Liver (tissue), 9 donors: ENCODE measurements around the gene OR12D1. TPM values are rescaled to one million over a fixed set of nuclear protein-coding genes. Genes with fewer than 3 reads are reported as not detected.

Experiments used
- DNase-seq: peaks from one replicate; pipeline ENCODE4 v3.0.0-alpha.2; 2017; ENCODE audit warnings: low spot score
- H3K27ac ChIP-seq, 2 donors: one replicate each; pipeline ENCODE4 v1.7.0; 2013; ENCODE audit warnings: inconsistent platforms in 2 of 2, low read length in 2 of 2, control low read depth in 1 of 2, low read depth in 1 of 2, mild to moderate bottlenecking in 1 of 2
- H3K27me3 ChIP-seq, 4 donors: one replicate each; pipeline versions ENCODE4 v1.6.1 to v1.7.0; 2013; ENCODE audit warnings: low read length in 3 of 4, inconsistent platforms in 1 of 4, mild to moderate bottlenecking in 1 of 4, moderate library complexity in 1 of 4; ENCODE audit not compliant: control insufficient read depth in 4 of 4, insufficient read depth in 4 of 4
- H3K36me3 ChIP-seq, 4 donors: one replicate each; pipeline versions ENCODE4 v1.6.1 to v1.7.0; 2013; ENCODE audit warnings: low read length in 3 of 4, mild to moderate bottlenecking in 3 of 4, low read depth in 1 of 4, moderate library complexity in 1 of 4; ENCODE audit not compliant: control insufficient read depth in 4 of 4, insufficient read depth in 3 of 4
- H3K4me1 ChIP-seq, 4 donors: one replicate each; pipeline versions ENCODE4 v1.6.1 to v1.7.0; 2013; ENCODE audit warnings: low read length in 3 of 4, mild to moderate bottlenecking in 3 of 4, moderate library complexity in 1 of 4; ENCODE audit not compliant: control insufficient read depth in 4 of 4, insufficient read depth in 4 of 4
- H3K4me3 ChIP-seq, 3 donors: one replicate each; pipeline versions ENCODE4 v1.6.1 to v1.7.0; 2013; ENCODE audit warnings: low read length in 3 of 3, control low read depth in 1 of 3, low read depth in 1 of 3, mild to moderate bottlenecking in 1 of 3
- H3K9ac ChIP-seq, 2 donors: one replicate each; pipeline ENCODE4 v1.7.0; 2013; ENCODE audit warnings: low read length in 2 of 2, mild to moderate bottlenecking in 2 of 2, moderate library complexity in 2 of 2, control low read depth in 1 of 2, low read depth in 1 of 2
- H3K9me3 ChIP-seq, 4 donors: one replicate each; pipeline versions ENCODE4 v1.6.1 to v1.7.0; 2013; ENCODE audit warnings: low read length in 3 of 4; ENCODE audit not compliant: control insufficient read depth in 4 of 4
- ATF3 ChIP-seq: IDR thresholded peaks from 2 replicates; pipeline ENCODE4 v1.6.1; 2016; ENCODE audit warnings: antibody characterized with exemption
- CTCF ChIP-seq: fragments of 150-350 bp; IDR thresholded peaks from 2 replicates; pipeline ENCODE4 v1.5.1; 2017; ENCODE audit warnings: improper control_type of control experiment, low read depth, low read length; ENCODE audit not compliant: missing input control
- FOXA1 ChIP-seq: IDR thresholded peaks from 2 replicates; pipeline ENCODE4 v1.6.1; 2016; ENCODE audit warnings: antibody characterized with exemption
- FOXA2 ChIP-seq: IDR thresholded peaks from 2 replicates; pipeline ENCODE4 v1.6.1; 2016; ENCODE audit warnings: antibody characterized with exemption
- GABPA ChIP-seq, 2 donors: IDR thresholded peaks in 1 of 2; conservative IDR thresholded peaks in 1 of 2; 2 replicates each; pipeline ENCODE4 v1.6.1; 2016; ENCODE audit warnings: antibody characterized with exemption in 2 of 2, mild to moderate bottlenecking in 1 of 2, moderate library complexity in 1 of 2
- HNF4A ChIP-seq, 2 donors: conservative IDR thresholded peaks; 2 replicates each; pipeline ENCODE4 v1.6.1; 2016; ENCODE audit warnings: antibody characterized with exemption in 2 of 2, mild to moderate bottlenecking in 2 of 2
- HNF4G ChIP-seq: IDR thresholded peaks from 2 replicates; pipeline ENCODE4 v1.6.1; 2016; ENCODE audit warnings: antibody characterized with exemption
- JUND ChIP-seq, 2 donors: IDR thresholded peaks; 2 replicates each; pipeline ENCODE4 v1.6.1; 2016; ENCODE audit warnings: antibody characterized with exemption in 2 of 2
- NR2F2 ChIP-seq: IDR thresholded peaks from 2 replicates; pipeline ENCODE4 v1.6.1; 2016; ENCODE audit warnings: antibody characterized with exemption
- REST ChIP-seq: IDR thresholded peaks from 2 replicates; pipeline ENCODE4 v1.6.1; 2016; ENCODE audit warnings: antibody characterized with exemption, mild to moderate bottlenecking
- RXRA ChIP-seq, 2 donors: IDR thresholded peaks; 2 replicates each; pipeline ENCODE4 v1.6.1; 2017 to 2018; ENCODE audit warnings: antibody characterized with exemption in 2 of 2, mild to moderate bottlenecking in 1 of 2
- SP1 ChIP-seq: IDR thresholded peaks from 2 replicates; pipeline ENCODE4 v1.6.1; 2018; ENCODE audit warnings: antibody characterized with exemption, mild to moderate bottlenecking
- TAF1 ChIP-seq: conservative IDR thresholded peaks from 2 replicates; pipeline ENCODE4 v1.6.1; 2016; ENCODE audit warnings: antibody characterized with exemption, mild to moderate bottlenecking
- YY1 ChIP-seq: IDR thresholded peaks from 2 replicates; pipeline ENCODE4 v1.6.1; 2016; ENCODE audit warnings: antibody characterized with exemption, mild to moderate bottlenecking
- ZBTB33 ChIP-seq: IDR thresholded peaks from 2 replicates; pipeline ENCODE4 v1.6.1; 2016; ENCODE audit warnings: antibody characterized with exemption
- WGBS: extraction: QIAGEN DNeasy Blood & Tissue Kit; methylation state at CpG from one replicate; pipeline ENCODE4 v1.1.7; 2013; 5-methylcytosine and 5-hydroxymethylcytosine counted together
- polyA plus RNA-seq, 2 donors: library from polyadenylated mRNA; stranded (reverse) in 1 of 2; unstranded in 1 of 2; fragments of 200-250 nt in 1 of 2; fragments of >200 nt in 1 of 2; fragmentation: Nextera tagmentation in 1 of 2; extraction: Ambion mirVana in 1 of 2; gene quantifications; one replicate each; pipeline versions ENCODE4 v1.2.1 to v1.2.3, GENCODE V29; 2013 to 2015
- total RNA-seq, 2 donors: library from RNA; depleted of rRNA; stranded (reverse); fragments of >200 nt; gene quantifications; one replicate each; pipeline ENCODE4 v1.2.3, GENCODE V29; 2014
- donor health status: healthy.
- donor health status: healthy.
- donor health status: healthy.
- donor health status: healthy.
- donor health status: healthy.

The OR12D1 gene
- total and polyA plus RNA-seq, 4 donors = not detected

GRCh38 chr6:29424168-29424567, 9.4 kb downstream of the OR12D1 start:
- no peaks in the 10 kb centered on the region for H3K9me3 ChIP-seq

More at GRCh38 chr6:29424168-29424567, 9.4 kb downstream of the OR12D1 start:
- Histone ChIP-seq H3K4me3 (no peak overlapping the region), H3K27me3 (peaks cover 0 to 6% (median 0%) of the 10 kb centered on the region in 4 donors), H3K9ac (no peak overlapping the region), H3K36me3 (no peaks in the 10 kb centered on the region), H3K27ac (no peak overlapping the region), H3K4me1 (no peaks in the 10 kb centered on the region)
- TF ChIP-seq REST (no peak), TAF1 (no peak), CTCF (no peak), GABPA (IDR thresholded peaks at IDR 0.05 in 1 of 2, conservative IDR thresholded peaks at IDR 0.05 in 1 of 2) (no peak), ZBTB33 (no peak), HNF4G (no peak), NR2F2 (no peak), FOXA1 (no peak), SP1 (no peak), HNF4A (conservative IDR thresholded peaks at IDR 0.05) (no peak), RXRA (IDR thresholded peaks at IDR 0.05) (no peak), FOXA2 (no peak), YY1 (no peak), ATF3 (no peak), JUND (IDR thresholded peaks at IDR 0.05) (no peak)
- 93% methylated on average over 2 of the region's 2 CpGs for WGBS
- no peak for DNase-seq
